ENCODE data around the gene PRIM1.

Gene PRIM1

DNA sequence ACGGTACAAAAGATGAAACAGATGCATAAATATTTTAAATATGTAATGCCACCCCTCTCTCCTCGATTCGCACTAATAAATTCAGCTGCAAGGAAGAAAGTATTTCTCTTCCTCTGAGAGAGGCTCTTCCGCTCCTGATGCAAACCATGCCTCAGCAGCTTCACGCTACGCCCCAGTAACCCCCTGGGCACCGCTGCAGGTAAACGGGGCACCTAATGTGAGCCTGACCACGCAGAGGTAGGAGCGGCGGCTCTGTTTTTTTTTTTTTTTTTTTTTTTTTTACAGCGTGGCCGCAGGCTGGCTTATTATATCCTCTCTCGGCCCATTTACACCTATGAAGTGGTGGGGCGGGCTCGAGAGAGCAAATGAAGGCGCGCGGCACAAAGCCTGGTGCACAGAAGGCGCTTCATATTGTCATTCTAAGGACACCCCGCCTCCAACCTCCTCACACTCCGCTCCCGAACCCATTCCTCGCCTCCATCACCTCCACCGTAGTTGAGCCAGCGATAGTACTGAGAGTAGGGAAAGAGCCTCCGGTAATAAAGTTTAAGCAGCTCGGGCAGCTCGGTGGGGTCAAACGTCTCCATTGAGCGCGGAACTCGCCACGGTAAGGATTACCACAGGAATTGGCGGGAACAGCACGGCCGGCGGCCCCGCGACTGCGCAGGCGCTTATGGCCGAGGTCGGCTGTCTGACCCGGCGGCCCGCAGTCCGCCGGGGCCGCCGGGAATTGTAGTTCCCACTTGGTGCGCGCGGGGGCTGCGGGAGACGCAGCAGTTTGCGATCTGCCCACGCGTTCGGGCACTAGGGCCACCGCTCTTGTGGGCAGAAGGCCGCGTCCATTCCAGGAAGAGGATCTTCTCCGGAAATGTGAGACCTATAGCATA, at the start of gene PRIM1:
PRIM1 (minus strand) TSS at position 612 of the 887 bp plus-strand sequence; CDS start at position 587, 25 bp downstream.
- no peak for TF ChIP-seq ZBTB7A (IDR thresholded peaks at IDR 0.05; ENCODE audit: low read depth)
- peak; percentile 82 for TF ChIP-seq TAF1 (IDR thresholded peaks at IDR 0.05; ENCODE audit: low read depth)
- no peak; the same call in none of the 2 replicates for TF ChIP-seq EP300 (IDR thresholded peaks at IDR 0.05; ENCODE audit: borderline replicate concordance)
- TF ChIP-seq CREB1 (IDR thresholded peaks at IDR 0.05; ENCODE audit: low read depth), result 0 out of 2 replicates have a peak, but pooled peaks have one; percentile 6
- TF ChIP-seq TCF12 (IDR thresholded peaks at IDR 0.05; ENCODE audit: low read depth), result peak; percentile 66; the same call in 1 of the 2 replicates
- 0 out of 2 replicates have a peak, but pooled peaks have one; percentile 24 for TF ChIP-seq NFIC (IDR thresholded peaks at IDR 0.05)
- TF ChIP-seq TEAD4 (IDR thresholded peaks at IDR 0.05), result no peak; the same call in 1 of the 2 replicates
- TF ChIP-seq FOXM1 (IDR thresholded peaks at IDR 0.05; ENCODE audit: borderline replicate concordance, low read depth), result no peak
- peak; percentile 93 for TF ChIP-seq MAX (IDR thresholded peaks at IDR 0.05)
- no peak for TF ChIP-seq CEBPB (IDR thresholded peaks at IDR 0.05)
- peak; percentile 80 for TF ChIP-seq YY1 (IDR thresholded peaks at IDR 0.05; ENCODE audit: low read depth)
- peak; percentile 95 for TF ChIP-seq EGR1 (IDR thresholded peaks at IDR 0.05)
- no peak for TF ChIP-seq RAD21 (IDR thresholded peaks at IDR 0.05; ENCODE audit: low read depth)

DNA sequence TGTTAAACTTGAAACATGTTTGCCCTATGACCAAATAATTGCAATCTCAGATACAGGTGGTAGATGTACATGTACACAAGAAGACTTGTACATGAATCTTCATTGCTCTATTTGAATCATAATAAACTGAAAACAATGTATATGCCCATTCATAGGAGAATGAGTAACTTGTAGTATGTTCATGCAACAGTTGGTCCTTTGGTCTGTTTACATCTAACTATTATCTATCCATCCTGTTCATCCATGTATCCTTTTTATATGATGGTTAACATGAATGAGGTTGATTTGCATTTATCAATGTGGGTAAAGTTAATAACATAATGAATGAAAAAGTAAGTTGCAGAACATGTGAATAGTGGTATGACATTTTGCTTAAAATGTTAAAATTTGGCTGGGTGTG, 48.1 kb upstream of the PRIM1 start:
- TF ChIP-seq YY1 (IDR thresholded peaks at IDR 0.05; ENCODE audit: low read depth), result no peak
- TF ChIP-seq CREB1 (IDR thresholded peaks at IDR 0.05; ENCODE audit: low read depth), result no peak
- TF ChIP-seq TAF1 (IDR thresholded peaks at IDR 0.05; ENCODE audit: low read depth), result no peak
- TF ChIP-seq REST (IDR thresholded peaks at IDR 0.05; ENCODE audit: low read depth), result no peak
- no peak for TF ChIP-seq CEBPB (IDR thresholded peaks at IDR 0.05)
- TF ChIP-seq RAD21 (IDR thresholded peaks at IDR 0.05; ENCODE audit: low read depth), result no peak
- TF ChIP-seq, protein P1, sequence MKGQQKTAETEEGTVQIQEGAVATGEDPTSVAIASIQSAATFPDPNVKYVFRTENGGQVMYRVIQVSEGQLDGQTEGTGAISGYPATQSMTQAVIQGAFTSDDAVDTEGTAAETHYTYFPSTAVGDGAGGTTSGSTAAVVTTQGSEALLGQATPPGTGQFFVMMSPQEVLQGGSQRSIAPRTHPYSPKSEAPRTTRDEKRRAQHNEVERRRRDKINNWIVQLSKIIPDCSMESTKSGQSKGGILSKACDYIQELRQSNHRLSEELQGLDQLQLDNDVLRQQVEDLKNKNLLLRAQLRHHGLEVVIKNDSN (IDR thresholded peaks at IDR 0.05), result no peak

DNA sequence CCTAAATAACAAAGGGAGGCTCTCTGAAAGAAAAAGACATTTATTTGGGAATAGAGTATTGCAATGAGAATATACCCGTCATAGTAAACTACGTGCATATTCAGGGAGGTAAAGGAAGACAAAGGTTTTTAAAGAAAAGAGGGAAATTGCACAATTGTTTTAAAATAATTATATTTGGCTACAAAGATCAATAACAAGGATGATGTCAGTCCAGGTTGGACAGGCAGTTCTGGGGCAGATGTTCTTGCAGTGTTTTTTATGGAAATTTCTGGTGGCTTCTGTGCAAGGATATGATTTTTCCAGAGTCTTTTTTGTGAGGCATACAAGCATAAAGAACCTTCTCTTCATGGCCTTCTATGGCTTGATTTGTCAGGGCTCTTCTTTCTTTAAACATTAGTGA, 40.6 kb upstream of the PRIM1 start:
- TF ChIP-seq MAX (IDR thresholded peaks at IDR 0.05) (no peak), TCF12 (IDR thresholded peaks at IDR 0.05; ENCODE audit: low read depth) (no peak), ZBTB7A (IDR thresholded peaks at IDR 0.05; ENCODE audit: low read depth) (no peak), REST (IDR thresholded peaks at IDR 0.05; ENCODE audit: low read depth) (no peak), TEAD4 (IDR thresholded peaks at IDR 0.05) (no peak), EP300 (IDR thresholded peaks at IDR 0.05; ENCODE audit: borderline replicate concordance) (no peak), FOXM1 (IDR thresholded peaks at IDR 0.05; ENCODE audit: borderline replicate concordance, low read depth) (no peak), RAD21 (IDR thresholded peaks at IDR 0.05; ENCODE audit: low read depth) (no peak), TAF1 (IDR thresholded peaks at IDR 0.05; ENCODE audit: low read depth) (no peak), CEBPB (IDR thresholded peaks at IDR 0.05) (no peak), CREB1 (IDR thresholded peaks at IDR 0.05; ENCODE audit: low read depth) (no peak), YY1 (IDR thresholded peaks at IDR 0.05; ENCODE audit: low read depth) (no peak), EGR1 (IDR thresholded peaks at IDR 0.05) (no peak)
- TF ChIP-seq, protein P1 (IDR thresholded peaks at IDR 0.05), result no peak

DNA sequence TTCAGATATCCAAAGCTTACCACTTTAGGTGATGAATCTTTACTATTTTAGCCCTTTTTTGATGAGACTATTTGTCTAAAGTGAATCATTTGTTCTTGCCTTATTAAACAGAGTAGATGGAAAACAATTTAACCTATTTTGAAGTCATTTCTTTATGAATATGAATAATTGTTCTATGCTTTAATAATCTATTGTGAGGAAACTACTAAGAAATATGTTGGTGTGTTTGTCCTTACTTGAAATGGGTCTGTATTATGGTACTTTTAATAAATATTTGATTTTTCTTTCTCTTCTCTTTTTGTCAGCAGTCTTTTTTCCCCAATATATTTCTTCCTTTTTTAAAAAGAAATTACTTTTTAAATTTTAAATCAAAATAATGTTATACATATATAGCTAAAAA, 35.4 kb upstream of the PRIM1 start:
- TF ChIP-seq TEAD4 (IDR thresholded peaks at IDR 0.05) (no peak), NFIC (IDR thresholded peaks at IDR 0.05) (no peak), EGR1 (IDR thresholded peaks at IDR 0.05) (no peak), ZBTB7A (IDR thresholded peaks at IDR 0.05; ENCODE audit: low read depth) (no peak), REST (IDR thresholded peaks at IDR 0.05; ENCODE audit: low read depth) (no peak), TCF12 (IDR thresholded peaks at IDR 0.05; ENCODE audit: low read depth) (no peak)
- TF ChIP-seq, protein P1 (IDR thresholded peaks at IDR 0.05), result no peak
